SU-DHL-6 (cell line): ENCODE results near the gene COL4A1.

Source experiments
- CTCF ChIP-seq: fragments of 200-600 bp; sonication (generic); IDR thresholded peaks from one replicate; pipeline ENCODE4 v1.5.1; 2017; ENCODE audit warnings: antibody characterized with exemption, mild to moderate bottlenecking, low read length, moderate library complexity; ENCODE audit not compliant: insufficient read depth, poor library complexity, severe bottlenecking
- EZH2phosphoT487 ChIP-seq: fragments of 200-600 bp; sonication (generic), shearing (Covaris generic); conservative IDR thresholded peaks from 2 replicates; pipeline ENCODE4 v1.6.1; 2018; ENCODE audit warnings: mild to moderate bottlenecking, antibody characterized with exemption, low read length, moderate library complexity, mixed read lengths

GRCh38 chr13:110215606-110216005, 91.4 kb downstream of the COL4A1 start:
- no peak for TF ChIP-seq CTCF
- TF ChIP-seq EZH2phosphoT487, result no peak
